Gastrocnemius medialis (tissue), 4 donors: ENCODE results near the gene FAM118B. TPM values are rescaled to one million over a fixed set of nuclear protein-coding genes. Genes with fewer than 3 reads are reported as not detected.

Experiments
- ATAC-seq, 2 donors: fragments of 150-250 bp; one replicate each; pipeline ENCODE4 v1.9.1; 2016
- DNase-seq, 2 donors: peaks; one replicate each; pipeline ENCODE4 v3.0.0-alpha.2; 2019
- H3K27ac ChIP-seq, 4 donors: fragments of 200-600 bp; sonication (generic); 1 replicate in 1 of 4; 2 replicates in 3 of 4; pipeline ENCODE4 v1.5.1; 2016 to 2018; ENCODE audit warnings: mild to moderate bottlenecking in 2 of 4, moderate library complexity in 1 of 4
- H3K27me3 ChIP-seq, 3 donors: fragments of 200-600 bp; sonication (generic) in 2 of 3; 1 replicate in 1 of 3; 2 replicates in 2 of 3; pipeline versions ENCODE4 v1.5.1 to v1.6.0; 2016 to 2019; ENCODE audit warnings: mild to moderate bottlenecking in 1 of 3, moderate library complexity in 1 of 3
- H3K36me3 ChIP-seq, 2 donors: fragments of 200-600 bp; sonication (generic) in 1 of 2; one replicate each; pipeline ENCODE4 v1.5.1; 2017 to 2018
- H3K4me1 ChIP-seq, 2 donors: fragments of 200-600 bp; sonication (generic) in 1 of 2; one replicate each; pipeline ENCODE4 v1.5.1; 2016 to 2017; ENCODE audit warnings: mild to moderate bottlenecking in 2 of 2
- H3K4me3 ChIP-seq, 4 donors: fragments of 200-600 bp; sonication (generic) in 3 of 4; 1 replicate in 1 of 4; 2 replicates in 3 of 4; pipeline ENCODE4 v1.5.1; 2016 to 2019; ENCODE audit warnings: mild to moderate bottlenecking in 2 of 4
- H3K9me3 ChIP-seq, 3 donors: fragments of 200-600 bp; sonication (generic) in 2 of 3; 1 replicate in 1 of 3; 2 replicates in 2 of 3; pipeline ENCODE4 v1.5.1; 2016 to 2019
- CTCF ChIP-seq, 5 experiments: fragments of 450-650 bp in 3 of 5; fragments of 200-600 bp in 2 of 5; sonication (generic) in 2 of 5; IDR thresholded peaks in 4 of 5; conservative IDR thresholded peaks in 1 of 5; 1 replicate in 4 of 5; 2 replicates in 1 of 5; pipeline ENCODE4 v1.5.1; 2016 to 2019; ENCODE audit warnings: antibody characterized with exemption in 5 of 5, mild to moderate bottlenecking in 3 of 5, moderate library complexity in 3 of 5
- POLR2A ChIP-seq, 2 donors: fragments of 450-650 bp; IDR thresholded peaks; one replicate each; pipeline ENCODE4 v1.6.1; 2017; ENCODE audit warnings: antibody characterized with exemption in 2 of 2, mild to moderate bottlenecking in 2 of 2, moderate library complexity in 2 of 2
- in situ Hi-C, 4 donors: fragments of 200-750 bp; cut with MboI; loops; one replicate each; pipeline versions ENCODE4 v1.15.0 to v1.8.0; 2017; ENCODE audit warnings: low sequenced_read_pairs in 4 of 4
- intact Hi-C: fragments of 100-400 bp; cut with DNase I; formaldehyde crosslinking; loops from one replicate; pipeline ENCODE4 v1.15.1; 2023; ENCODE audit warnings: low total_unique reads
- total RNA-seq, 4 donors: library from RNA; depleted of rRNA; stranded (reverse); fragments of >200 nt; gene quantifications; one replicate each; pipeline versions ENCODE4 v1.1.0 to v1.2.3, GENCODE V29; 2016

FAM118B gene
- total RNA-seq, 4 donors from 2014 or later, result 13.6 to 32.2 (median 23.2) TPM

DNA sequence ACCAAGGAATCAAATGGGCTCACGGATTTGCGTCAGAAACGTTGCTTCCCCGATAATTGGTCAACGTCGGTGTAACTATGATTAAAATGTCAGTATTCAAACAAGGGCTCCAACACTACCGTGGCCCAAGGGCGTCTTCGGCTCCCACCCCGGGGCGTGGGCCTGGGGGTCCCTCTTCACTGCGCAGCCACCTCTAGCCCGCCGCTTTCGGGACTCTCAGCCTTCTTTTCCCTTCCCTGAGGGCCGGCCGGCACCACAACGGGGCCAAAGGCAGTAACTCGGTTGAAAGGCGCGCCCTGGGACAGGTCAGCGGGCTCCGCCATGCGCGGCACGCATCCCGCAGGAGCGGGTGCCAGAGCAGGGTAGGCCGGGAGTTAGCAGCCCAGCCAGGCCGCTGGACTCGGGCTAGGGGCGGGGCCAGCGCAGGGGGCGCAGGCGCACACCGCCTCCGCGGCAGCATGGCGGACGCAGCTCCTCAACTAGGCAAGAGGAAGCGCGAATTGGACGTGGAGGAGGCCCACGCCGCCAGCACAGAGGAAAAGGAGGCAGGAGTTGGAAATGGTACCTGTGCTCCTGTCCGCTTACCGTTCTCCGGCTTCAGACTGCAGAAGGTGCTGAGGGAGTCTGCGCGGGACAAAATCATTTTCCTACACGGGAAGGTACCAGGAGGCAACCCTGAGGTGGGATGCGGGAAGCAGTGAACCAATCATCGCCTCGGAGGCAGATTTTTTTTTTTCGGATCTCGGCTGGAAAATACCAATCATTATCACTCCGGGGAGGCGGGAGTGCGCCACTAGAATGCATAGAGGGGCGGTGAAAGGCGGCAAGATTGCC, 92.3 kb downstream of the FAM118B start, which contains the start of gene DCPS:
DCPS (plus strand) TSS at position 438 of the 834 bp plus-strand sequence; CDS start at position 459, 21 bp downstream.
- in situ Hi-C loops, result loop anchor here in 1 of 4 donors (25.0 kb wide), 1 partner anchor 183 kb away; no protein-coding TSS in a partner anchor
- intact Hi-C loops, result loop anchor here (1.0 to 5.0 kb wide), 2 partner anchors 21 to 92 kb away; partner anchors contain the start of genes FAM118B, RPUSD4 and TIRAP
- peaks cover 14 to 34% of the 10 kb centered on the region in 2 donors for H3K4me1 ChIP-seq
- peak within 1 kb of the TSS; percentile 61 to 89 (median 76) for H3K4me3 ChIP-seq
- ATAC-seq, result peak; percentile 88 to 95
- no peaks in the 10 kb centered on the region for H3K27me3 ChIP-seq
- TF ChIP-seq POLR2A (IDR thresholded peaks at IDR 0.05), result peak; percentile 23 to 31
- TF ChIP-seq CTCF (IDR thresholded peaks at IDR 0.05 in 4 of 5, conservative IDR thresholded peaks at IDR 0.05 in 1 of 5), result no peak
- DNase-seq, result peak; percentile 77 to 89
- peaks cover 0 to 8% of the 10 kb centered on the region in 2 donors for H3K36me3 ChIP-seq
- H3K27ac ChIP-seq, result peak within 1 kb of the TSS; percentile 85 to 96 (median 90)
- no peaks in the 10 kb centered on the region for H3K9me3 ChIP-seq

- TF ChIP-seq POLR2A (IDR thresholded peaks at IDR 0.05), result no peak
- no peak for TF ChIP-seq CTCF (IDR thresholded peaks at IDR 0.05 in 4 of 5, conservative IDR thresholded peaks at IDR 0.05 in 1 of 5)
- Histone ChIP-seq H3K4me1 (peaks cover 17 to 37% of the 10 kb centered on the region in 2 donors), H3K27ac (peak overlapping the region; percentile 85 to 96 (median 90)), H3K27me3 (no peaks in the 10 kb centered on the region), H3K4me3 (peak overlapping the region; percentile 61 to 89 (median 76)), H3K36me3 (peaks cover 0 to 8% of the 10 kb centered on the region in 2 donors), H3K9me3 (no peaks in the 10 kb centered on the region)
- peak in 1 of 2 donors; percentile 12 for ATAC-seq
- intact Hi-C loops (loop anchor here (1.0 to 5.0 kb wide), 3 partner anchors 21 to 92 kb away; partner anchors contain the start of genes FAM118B, RPUSD4, ST3GAL4 and TIRAP), in situ Hi-C loops (loop anchor here in 1 of 4 donors (25.0 kb wide), 1 partner anchor 183 kb away; no protein-coding TSS in a partner anchor)
- no peak for DNase-seq
Measured at GRCh38 chr11:126304457-126305075, 93.0 kb downstream of the FAM118B start.

DNA sequence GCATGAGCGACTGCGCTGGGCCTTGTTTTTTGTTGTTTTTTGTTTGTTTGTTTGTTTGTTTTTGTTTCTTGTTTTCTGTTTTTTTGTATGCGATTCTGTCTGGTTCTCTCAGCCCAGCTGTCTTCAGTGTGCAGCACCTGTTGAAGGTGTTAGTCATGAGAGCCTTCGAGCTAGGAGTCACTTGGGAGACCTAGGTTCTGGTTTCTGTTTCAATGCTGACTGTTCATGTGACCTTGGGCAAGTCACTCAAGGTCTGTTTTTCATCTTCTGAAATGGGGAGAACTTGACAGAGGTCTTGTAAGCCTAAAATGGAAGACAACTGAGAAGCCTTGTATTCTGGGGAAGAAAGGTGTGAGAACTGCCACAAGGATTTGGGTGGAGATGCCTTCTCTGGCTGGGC, 94.1 kb downstream of the FAM118B start:
- H3K4me1 ChIP-seq, result peaks cover 18 to 42% of the 10 kb centered on the region in 2 donors
- H3K9me3 ChIP-seq, result no peaks in the 10 kb centered on the region
- intact Hi-C loops (loop anchor here (5.0 kb wide), 1 partner anchor 52 kb away; the partner anchor contains the start of gene ST3GAL4), in situ Hi-C loops (loop anchor here in 1 of 4 donors (25.0 kb wide), 1 partner anchor 182 kb away; no protein-coding TSS in a partner anchor)
- H3K36me3 ChIP-seq, result peaks cover 0 to 2% of the 10 kb centered on the region in 2 donors
- H3K4me3 ChIP-seq, result no peak overlapping the region
- no peaks in the 10 kb centered on the region for H3K27me3 ChIP-seq
- H3K27ac ChIP-seq, result peak overlapping the region in 1 of 4 donors; percentile 6
- TF ChIP-seq POLR2A (IDR thresholded peaks at IDR 0.05), result no peak
- no peak for TF ChIP-seq CTCF (IDR thresholded peaks at IDR 0.05 in 4 of 5, conservative IDR thresholded peaks at IDR 0.05 in 1 of 5)
- no peak for ATAC-seq
- no peak for DNase-seq

DNA sequence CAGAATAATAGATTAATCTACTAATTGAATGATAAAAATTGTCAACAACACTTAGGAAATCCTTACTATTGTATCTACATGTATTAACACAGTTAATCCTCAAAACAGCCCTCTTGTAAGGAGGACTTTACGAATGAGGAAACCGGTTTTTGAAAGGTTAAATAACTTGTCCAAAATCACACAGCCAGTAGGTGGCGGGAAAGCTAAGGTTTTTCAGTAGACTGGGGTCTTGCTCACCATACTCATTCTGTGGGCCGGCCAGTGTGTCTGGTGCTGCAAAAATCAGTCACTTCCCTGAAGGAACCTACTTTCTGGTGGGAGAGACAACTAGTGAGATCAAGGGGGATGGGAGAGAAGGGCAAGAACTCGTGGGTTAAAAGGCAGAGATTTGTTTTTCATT, 96.1 kb downstream of the FAM118B start:
- ATAC-seq (no peak), DNase-seq (no peak)
- H3K36me3 ChIP-seq, result no peaks in the 10 kb centered on the region
- peak overlapping the region in 3 of 4 donors; percentile 72 to 79 (median 79) for H3K27ac ChIP-seq
- intact Hi-C loops, result loop anchor here (5.0 kb wide), 1 partner anchor 50 kb away; the partner anchor contains the start of gene ST3GAL4
- in situ Hi-C loops, result loop anchor here in 1 of 4 donors (25.0 kb wide), 1 partner anchor 180 kb away; no protein-coding TSS in a partner anchor
- H3K4me3 ChIP-seq, result no peak overlapping the region
- H3K9me3 ChIP-seq, result no peaks in the 10 kb centered on the region
- H3K27me3 ChIP-seq, result no peaks in the 10 kb centered on the region
- H3K4me1 ChIP-seq, result peaks cover 22 to 43% of the 10 kb centered on the region in 2 donors
- TF ChIP-seq CTCF (IDR thresholded peaks at IDR 0.05 in 4 of 5, conservative IDR thresholded peaks at IDR 0.05 in 1 of 5) (no peak), POLR2A (IDR thresholded peaks at IDR 0.05) (no peak)
